Muscle of leg (tissue), 11 donors: ENCODE measurements around the gene ZFAND6. TPM values are rescaled to one million over a fixed set of nuclear protein-coding genes. Genes with fewer than 3 reads are reported as not detected.

Experiments used
- DNase-seq: peaks from one replicate; pipeline ENCODE4 v3.0.0; 2013
- H3K27ac ChIP-seq: one replicate; pipeline ENCODE4 v1.5.1; 2013; ENCODE audit warnings: mild to moderate bottlenecking, low read length, control low read depth
- H3K27me3 ChIP-seq: one replicate; pipeline ENCODE4 v1.6.1; 2013; ENCODE audit warnings: low read length; ENCODE audit not compliant: control insufficient read depth, insufficient read depth
- H3K36me3 ChIP-seq: one replicate; pipeline ENCODE4 v1.6.1; 2013; ENCODE audit warnings: low read length; ENCODE audit not compliant: control insufficient read depth, insufficient read depth
- H3K4me1 ChIP-seq: one replicate; pipeline ENCODE4 v1.6.1; 2013; ENCODE audit warnings: low read length; ENCODE audit not compliant: control insufficient read depth, insufficient read depth
- H3K4me3 ChIP-seq: one replicate; pipeline ENCODE4 v1.5.1; 2013; ENCODE audit warnings: low read length, control low read depth
- H3K9me3 ChIP-seq: replicated peaks from 2 replicates; pipeline ENCODE4 v1.6.1; 2013; ENCODE audit warnings: low read depth, low read length; ENCODE audit not compliant: control insufficient read depth
- WGBS: methylation state at CpG from one replicate; pipeline ENCODE4 v1.1.5; 2013; ENCODE audit warnings: missing lambda C conversion rate; ENCODE audit not compliant: insufficient coverage; 5-methylcytosine and 5-hydroxymethylcytosine counted together
- polyA plus RNA-seq, 8 donors: library from polyadenylated mRNA; unstranded; fragments of 120-200 nt; gene quantifications; one replicate each; pipeline versions ENCODE4 v1.2.1 to v1.2.3, GENCODE V29; 2013; ENCODE audit warnings: inconsistent platforms in 1 of 8, low replicate concordance in 1 of 8; ENCODE audit not compliant: insufficient read length in 8 of 8, insufficient read depth in 1 of 8
- total RNA-seq: library from RNA; stranded (reverse); fragments of 120-200 nt; gene quantifications from one replicate; pipeline ENCODE4 v1.2.4, GENCODE V29; 2013

ZFAND6 gene
- total and polyA plus RNA-seq, 9 donors = 95.6 to 115 (median 105) TPM

DNA sequence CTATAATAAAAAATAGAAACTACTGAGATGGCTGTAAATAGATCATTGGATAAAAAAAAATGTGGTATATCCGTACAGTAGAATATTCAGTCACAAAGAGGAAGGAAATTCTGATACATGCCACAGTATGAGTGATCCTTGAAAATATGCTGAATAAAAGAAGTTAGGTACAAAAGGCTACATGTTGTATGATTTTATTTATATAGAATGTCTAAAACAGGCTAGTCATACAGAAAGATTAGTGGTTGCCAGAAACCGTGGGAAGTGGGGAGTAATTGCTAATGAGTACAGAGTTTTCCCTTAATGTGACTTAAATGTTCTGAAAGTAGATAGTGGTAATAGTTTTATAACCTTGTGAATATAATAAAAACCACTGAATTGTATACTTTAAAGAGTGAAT, 68.4 kb downstream of the ZFAND6 start:
- H3K27ac ChIP-seq = no peak overlapping the region
- H3K4me3 ChIP-seq = no peak overlapping the region
- DNase-seq = no peak
- H3K36me3 ChIP-seq = peaks cover 21% of the 10 kb centered on the region
- H3K9me3 ChIP-seq = no peaks in the 10 kb centered on the region
- H3K27me3 ChIP-seq = no peaks in the 10 kb centered on the region
- WGBS = no CpG with 5 or more reads among the region's 2 CpGs
- no peaks in the 10 kb centered on the region for H3K4me1 ChIP-seq

- no CpG with 5 or more reads among the region's 3 CpGs for WGBS
- DNase-seq = no peak
- no peaks in the 10 kb centered on the region for H3K27me3 ChIP-seq
- H3K9me3 ChIP-seq = no peaks in the 10 kb centered on the region
- no peaks in the 10 kb centered on the region for H3K4me1 ChIP-seq
- H3K27ac ChIP-seq = no peak overlapping the region
- H3K4me3 ChIP-seq = no peak overlapping the region
- H3K36me3 ChIP-seq = peaks cover 16% of the 10 kb centered on the region
Observed at GRCh38 chr15:80132382-80132781, 72.9 kb downstream of the ZFAND6 start.

DNA sequence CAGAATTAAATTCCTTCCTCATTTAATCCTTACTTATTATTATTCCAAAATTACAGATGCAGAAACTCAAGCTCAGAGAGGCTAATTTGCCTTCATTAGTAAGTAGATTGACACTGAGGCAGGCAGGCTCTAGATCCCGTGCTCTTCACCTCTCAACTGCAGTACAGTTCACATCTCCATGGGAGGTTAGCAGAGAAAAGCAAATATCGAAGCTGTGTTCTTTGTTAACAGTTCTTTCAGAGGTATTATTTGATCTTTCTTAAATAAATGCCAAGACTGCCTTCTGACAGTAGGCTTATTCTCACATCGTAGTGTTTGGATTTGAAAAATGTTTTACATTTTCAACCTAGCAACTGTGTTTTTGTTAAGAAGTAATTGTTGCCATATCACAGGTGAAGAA, 77.4 kb downstream of the ZFAND6 start:
- Histone ChIP-seq H3K27me3 (no peaks in the 10 kb centered on the region), H3K36me3 (peaks cover 12% of the 10 kb centered on the region), H3K4me3 (no peak overlapping the region), H3K4me1 (no peaks in the 10 kb centered on the region), H3K27ac (no peak overlapping the region), H3K9me3 (no peaks in the 10 kb centered on the region)
- no CpG with 5 or more reads among the region's 3 CpGs for WGBS
- DNase-seq = no peak

DNA sequence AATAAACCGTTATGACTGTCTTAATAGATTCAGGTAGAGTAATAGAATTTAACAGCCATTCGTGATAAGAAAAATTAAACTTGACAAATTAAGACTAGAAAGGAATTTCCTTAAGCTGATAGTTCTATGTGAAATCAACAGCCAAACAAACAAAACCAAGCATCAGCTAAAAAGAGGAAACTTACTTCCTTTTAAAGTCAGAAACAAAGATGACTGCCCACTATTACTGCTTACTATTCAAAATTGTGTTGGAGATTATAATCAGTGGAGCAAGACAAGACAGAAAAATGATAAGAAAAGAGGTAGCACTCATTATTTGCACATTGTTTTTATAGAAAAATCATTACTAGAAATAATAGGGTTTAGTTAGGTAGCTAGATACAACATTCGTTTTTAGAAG, 79.5 kb downstream of the ZFAND6 start:
- Histone ChIP-seq H3K9me3 (no peaks in the 10 kb centered on the region), H3K4me3 (no peak overlapping the region), H3K4me1 (no peaks in the 10 kb centered on the region), H3K36me3 (peaks cover 11% of the 10 kb centered on the region), H3K27me3 (no peaks in the 10 kb centered on the region), H3K27ac (no peak overlapping the region)
- no peak for DNase-seq
- no CpG with 5 or more reads among the region's 3 CpGs for WGBS

DNA sequence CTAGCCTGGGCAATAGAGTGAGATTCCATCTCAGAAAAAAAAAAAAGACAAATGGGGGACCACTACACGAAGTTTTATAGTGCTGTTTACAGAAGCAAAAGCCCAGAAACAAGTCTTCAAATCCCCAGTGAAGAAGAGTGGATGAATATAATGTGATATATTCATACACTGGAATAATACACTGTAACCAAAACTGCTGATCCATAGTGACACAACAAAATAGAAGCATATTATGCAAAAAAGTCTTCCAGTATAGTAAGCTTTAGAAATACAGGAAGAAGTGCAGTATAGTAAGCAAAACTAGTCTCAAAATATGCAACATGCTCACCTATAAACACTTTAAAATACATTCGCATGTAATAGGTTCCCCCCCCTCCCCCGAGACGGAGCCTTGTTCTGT, 81.4 kb downstream of the ZFAND6 start:
- WGBS = 92% methylated on average over 2 of the region's 4 CpGs
- no peak overlapping the region for H3K4me3 ChIP-seq

DNA sequence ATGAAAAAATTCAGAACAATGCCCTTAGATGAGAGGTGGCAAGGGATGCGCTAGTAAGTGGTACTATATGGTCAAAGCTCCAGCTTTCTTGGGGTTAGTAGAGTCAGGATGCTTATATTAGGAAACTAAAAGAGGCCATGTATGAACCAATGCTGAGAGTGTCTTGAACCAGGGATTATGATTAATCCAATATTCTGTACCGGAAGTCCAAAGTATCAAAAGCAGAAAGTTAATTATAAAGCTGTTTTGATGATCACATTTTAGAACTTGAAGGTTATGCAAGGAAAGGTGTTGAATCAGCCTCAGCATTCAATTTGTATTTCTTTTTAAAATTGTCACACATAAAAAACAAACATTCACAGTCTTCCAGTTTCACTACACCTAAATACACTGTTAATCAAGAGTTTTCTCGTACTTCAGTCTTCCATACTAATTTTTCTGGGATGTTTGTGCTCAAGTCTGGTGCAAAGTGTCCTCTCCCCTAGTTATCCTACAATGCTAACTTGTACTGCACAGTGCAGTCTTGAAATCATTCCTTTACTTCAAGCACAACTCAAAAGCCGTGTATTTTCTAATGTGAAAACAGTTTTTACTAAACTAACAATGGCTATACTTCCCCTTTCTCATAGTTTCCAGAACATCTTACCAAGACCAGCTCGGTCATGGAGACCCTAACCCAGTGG, 82.6 kb downstream of the ZFAND6 start:
- no peaks in the 10 kb centered on the region for H3K4me1 ChIP-seq
- WGBS = 100% methylated on average over 2 of the region's 5 CpGs
- no peak for DNase-seq
- H3K9me3 ChIP-seq = no peaks in the 10 kb centered on the region
- no peaks in the 10 kb centered on the region for H3K36me3 ChIP-seq
- no peak overlapping the region for H3K4me3 ChIP-seq
- no peaks in the 10 kb centered on the region for H3K27me3 ChIP-seq
- no peak overlapping the region for H3K27ac ChIP-seq

More for the DNA sequence above, 81.4 kb downstream of the ZFAND6 start:
- Histone ChIP-seq H3K36me3 (peaks cover 4% of the 10 kb centered on the region), H3K4me1 (no peaks in the 10 kb centered on the region), H3K9me3 (no peaks in the 10 kb centered on the region), H3K27ac (no peak overlapping the region), H3K27me3 (no peaks in the 10 kb centered on the region)
- DNase-seq = no peak

GRCh38 chr15:80142646-80143045, 83.2 kb downstream of the ZFAND6 start:
- Histone ChIP-seq H3K27me3 (no peaks in the 10 kb centered on the region), H3K4me3 (no peak overlapping the region), H3K27ac (no peak overlapping the region), H3K36me3 (no peaks in the 10 kb centered on the region), H3K9me3 (no peaks in the 10 kb centered on the region), H3K4me1 (no peaks in the 10 kb centered on the region)
- no peak for DNase-seq
- 92% methylated on average over 4 of the region's 5 CpGs for WGBS

GRCh38 chr15:80151148-80151547, 91.7 kb downstream of the ZFAND6 start:
- Histone ChIP-seq H3K27me3 (no peaks in the 10 kb centered on the region), H3K9me3 (no peaks in the 10 kb centered on the region), H3K4me3 (no peak overlapping the region), H3K27ac (no peak overlapping the region), H3K4me1 (peaks cover 13% of the 10 kb centered on the region), H3K36me3 (no peaks in the 10 kb centered on the region)
- WGBS = 55% methylated on average over 6 of the region's 6 CpGs
- no peak for DNase-seq

DNA sequence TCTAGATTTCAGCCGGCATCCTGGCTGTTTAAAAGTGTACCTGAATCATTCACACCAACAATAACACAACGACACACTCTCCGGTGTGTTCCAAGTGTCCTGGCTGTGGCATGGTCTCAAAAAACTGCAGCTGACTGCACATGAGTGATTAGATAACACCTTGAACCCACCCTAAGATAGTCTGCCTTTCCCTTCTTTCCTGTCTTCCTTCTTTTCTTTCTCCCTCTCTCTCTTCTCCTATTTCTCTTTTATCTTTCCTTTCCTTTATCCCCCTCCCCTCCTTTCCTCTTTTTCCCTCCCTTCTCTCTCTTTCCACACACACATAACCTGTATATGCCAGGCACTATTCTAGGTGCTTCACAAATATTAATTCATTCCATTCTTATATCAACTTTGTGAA, 92.1 kb downstream of the ZFAND6 start:
- no peak for DNase-seq
- no peaks in the 10 kb centered on the region for H3K9me3 ChIP-seq
- no peak overlapping the region for H3K4me3 ChIP-seq
- no peaks in the 10 kb centered on the region for H3K36me3 ChIP-seq
- no peak overlapping the region for H3K27ac ChIP-seq
- peaks cover 13% of the 10 kb centered on the region for H3K4me1 ChIP-seq
- H3K27me3 ChIP-seq = no peaks in the 10 kb centered on the region
- WGBS = 77% methylated on average over 3 of the region's 3 CpGs

GRCh38 chr15:80152180-80152895, 92.9 kb downstream of the ZFAND6 start:
- H3K4me3 ChIP-seq = peak overlapping the region; percentile 66
- peaks cover 13% of the 10 kb centered on the region for H3K4me1 ChIP-seq
- no peaks in the 10 kb centered on the region for H3K27me3 ChIP-seq
- 2% methylated on average over 11 of the region's 41 CpGs for WGBS
- DNase-seq = peak; percentile 96
- H3K27ac ChIP-seq = peak overlapping the region; percentile 80
- H3K36me3 ChIP-seq = no peaks in the 10 kb centered on the region
- H3K9me3 ChIP-seq = no peaks in the 10 kb centered on the region
